GM18909 (cell line): ENCODE results near the gene PDRG1.
A peak's percentile ranks its signal among the peaks of the same experiment; 100 is the strongest.

Experiments
- ATAC-seq: cut with Tn5 transposase; IDR thresholded peaks from one replicate; pipeline ENCODE4 v1.9.1; 2021; ENCODE audit warnings: mild to moderate bottlenecking; ENCODE audit not compliant: unreplicated experiment, poor library complexity

Gene PDRG1

GRCh38 chr20:31951530-31952453, at the start of gene PDRG1:
Gene PDRG1 (minus strand): TSS chr20:31952046. CDS start chr20:31951961, 85 bp downstream.
- peak; percentile 90 for ATAC-seq

GRCh38 chr20:31998246-31998645, 46.4 kb upstream of the PDRG1 start:
- ATAC-seq: no peak

- no peak for ATAC-seq
Observed at GRCh38 chr20:31996996-31997395, 45.1 kb upstream of the PDRG1 start.

- no peak for ATAC-seq
Observed at GRCh38 chr20:31992086-31992485, 40.2 kb upstream of the PDRG1 start.

- ATAC-seq: no peak
Observed at GRCh38 chr20:31991339-31991705, 39.5 kb upstream of the PDRG1 start.

- ATAC-seq: no peak
Observed at GRCh38 chr20:31990641-31991338, 38.9 kb upstream of the PDRG1 start.

GRCh38 chr20:31989030-31989645, 37.3 kb upstream of the PDRG1 start:
- ATAC-seq: no peak

GRCh38 chr20:31988430-31989015, 36.7 kb upstream of the PDRG1 start:
- no peak for ATAC-seq

- ATAC-seq: no peak
Observed at GRCh38 chr20:31987744-31988143, 35.9 kb upstream of the PDRG1 start.

- ATAC-seq: no peak
Observed at GRCh38 chr20:31984981-31985471, 33.2 kb upstream of the PDRG1 start.

- ATAC-seq: no peak
Observed at GRCh38 chr20:31981784-31982183, 29.9 kb upstream of the PDRG1 start.

GRCh38 chr20:31979713-31980426, 28.0 kb upstream of the PDRG1 start:
- ATAC-seq: no peak

GRCh38 chr20:31977080-31977479, 25.2 kb upstream of the PDRG1 start:
- ATAC-seq: no peak

- ATAC-seq: no peak
Observed at GRCh38 chr20:31975874-31976273, 24.0 kb upstream of the PDRG1 start.

- no peak for ATAC-seq
Observed at GRCh38 chr20:31974951-31975487, 23.2 kb upstream of the PDRG1 start.

GRCh38 chr20:31974296-31974695, 22.4 kb upstream of the PDRG1 start:
- ATAC-seq: no peak

GRCh38 chr20:31972471-31973021, 20.7 kb upstream of the PDRG1 start:
- no peak for ATAC-seq

GRCh38 chr20:31969991-31970390, 18.1 kb upstream of the PDRG1 start:
- no peak for ATAC-seq
